ENCODE results near the gene PLEKHO2.

- TF ChIP-seq CTCF (IDR thresholded peaks at IDR 0.05) (no peak), POLR2A (IDR thresholded peaks at IDR 0.05) (no peak)
These were observed 42.3 kb downstream of the PLEKHO2 start for GRCh38 chr15:64883997-64884511.
